Upper lobe of left lung (tissue), 4 donors: ENCODE measurements around the gene CEBPZOS.

ENCODE experiments used
- POLR2A ChIP-seq, 4 donors: fragments of 450-650 bp; IDR thresholded peaks; one replicate each; pipeline ENCODE4 v1.5.1; 2016 to 2017; ENCODE audit warnings: antibody characterized with exemption in 4 of 4, mild to moderate bottlenecking in 2 of 4
- TF ChIP-seq, protein P1 (sequence below), 6 experiments: fragments of 450-650 bp in 4 of 6; fragments of 200-600 bp in 2 of 6; sonication (generic) in 2 of 6; IDR thresholded peaks; one replicate each; pipeline ENCODE4 v1.5.1; 2016 to 2019; ENCODE audit warnings: antibody characterized with exemption in 6 of 6

- no peak for TF ChIP-seq POLR2A (IDR thresholded peaks at IDR 0.05)
- TF ChIP-seq, protein P1, sequence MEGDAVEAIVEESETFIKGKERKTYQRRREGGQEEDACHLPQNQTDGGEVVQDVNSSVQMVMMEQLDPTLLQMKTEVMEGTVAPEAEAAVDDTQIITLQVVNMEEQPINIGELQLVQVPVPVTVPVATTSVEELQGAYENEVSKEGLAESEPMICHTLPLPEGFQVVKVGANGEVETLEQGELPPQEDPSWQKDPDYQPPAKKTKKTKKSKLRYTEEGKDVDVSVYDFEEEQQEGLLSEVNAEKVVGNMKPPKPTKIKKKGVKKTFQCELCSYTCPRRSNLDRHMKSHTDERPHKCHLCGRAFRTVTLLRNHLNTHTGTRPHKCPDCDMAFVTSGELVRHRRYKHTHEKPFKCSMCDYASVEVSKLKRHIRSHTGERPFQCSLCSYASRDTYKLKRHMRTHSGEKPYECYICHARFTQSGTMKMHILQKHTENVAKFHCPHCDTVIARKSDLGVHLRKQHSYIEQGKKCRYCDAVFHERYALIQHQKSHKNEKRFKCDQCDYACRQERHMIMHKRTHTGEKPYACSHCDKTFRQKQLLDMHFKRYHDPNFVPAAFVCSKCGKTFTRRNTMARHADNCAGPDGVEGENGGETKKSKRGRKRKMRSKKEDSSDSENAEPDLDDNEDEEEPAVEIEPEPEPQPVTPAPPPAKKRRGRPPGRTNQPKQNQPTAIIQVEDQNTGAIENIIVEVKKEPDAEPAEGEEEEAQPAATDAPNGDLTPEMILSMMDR (IDR thresholded peaks at IDR 0.05): no peak
Measured at GRCh38 chr2:37201766-37202165, 5.5 kb downstream of the CEBPZOS start.
